HCT116 (cell line): ENCODE data around the gene PYGB. TPM values are rescaled to one million over a fixed set of nuclear protein-coding genes. Genes with fewer than 3 reads are reported as not detected.

Source experiments
- ATAC-seq: fragments of 200-7000 bp; cut with Tn5 transposase; 2 replicates; pipeline ENCODE4 v1.9.1; 2020; ENCODE audit warnings: mild to moderate bottlenecking, moderate library complexity
- BruUV-seq: library from RNA; stranded (reverse); fragments of 400-500 nt; replicated peaks from 2 replicates; lab custom pipeline; 2021; lab: Mats Ljungman, UMichigan
- CTCF ChIA-PET: fragments of 300-600 bp; sonication (Branson Sonifier 250); formaldehyde crosslinking; loops from one replicate; lab custom pipeline; 2021; ENCODE audit warnings: antibody characterized with exemption; lab: Charles Lee
- POLR2A ChIA-PET: fragments of 300-600, 350-600 bp; sonication (Branson Sonifier 250); formaldehyde crosslinking; loops from one replicate; lab custom pipeline; 2021; ENCODE audit warnings: antibody characterized with exemption; lab: Charles Lee
- RAD21 ChIA-PET, 2 experiments: fragments of 300-600 bp; sonication (Branson Sonifier 250); formaldehyde crosslinking; loops; one replicate each; lab custom pipeline; 2023; ENCODE audit warnings: low total read pairs in 2 of 2; ENCODE audit not compliant: uncharacterized antibody in 2 of 2, unreplicated experiment in 2 of 2, low non-redundant PET in 1 of 2; lab: Charles Lee
- DNase-seq: peaks from one replicate; pipeline ENCODE4 v3.0.0-alpha.2; 2010; ENCODE audit warnings: low read depth, low spot score
- H2AFZ ChIP-seq: fragments of 200-600 bp; shearing (Covaris generic), sonication (generic); 2 replicates; pipeline ENCODE4 v1.6.1; 2017; ENCODE audit warnings: low read depth, mixed run types, mixed read lengths, antibody characterized with exemption, low read length; ENCODE audit not compliant: poor library complexity, severe bottlenecking
- H3K27ac ChIP-seq: 2 replicates; pipeline ENCODE4 v1.5.1; 2012; ENCODE audit warnings: low read depth, low read length
- H3K27me3 ChIP-seq: fragments of 200-600 bp; sonication (generic); 2 replicates; pipeline ENCODE4 v1.6.1; 2016; ENCODE audit warnings: mixed run types, low read length, mixed read lengths; ENCODE audit not compliant: insufficient read depth
- H3K36me3 ChIP-seq, 2 experiments: fragments of 200-500 bp in 1 of 2; fragments of 200-600 bp in 1 of 2; sonication (Bioruptor generic) in 1 of 2; sonication (generic) in 1 of 2; 2 replicates each; pipeline versions ENCODE4 v1.5.1 to v1.6.1; 2014 to 2016; ENCODE audit warnings: low read length in 2 of 2, inconsistent platforms in 1 of 2, mixed read lengths in 1 of 2, mixed run types in 1 of 2; ENCODE audit not compliant: insufficient read depth in 2 of 2, control insufficient read depth in 1 of 2
- H3K4me1 ChIP-seq, 2 experiments: fragments of 200-600 bp in 1 of 2; sonication (generic) in 1 of 2; 2 replicates each; pipeline versions ENCODE4 v1.5.1 to v1.6.1; 2012 to 2017; ENCODE audit warnings: low read length in 2 of 2, inconsistent platforms in 1 of 2, mild to moderate bottlenecking in 1 of 2, mixed read lengths in 1 of 2, mixed run types in 1 of 2, moderate library complexity in 1 of 2; ENCODE audit not compliant: insufficient read depth in 2 of 2, control insufficient read depth in 1 of 2
- H3K4me2 ChIP-seq: fragments of 200-600 bp; sonication (generic); 2 replicates; pipeline ENCODE4 v1.6.1; 2017; ENCODE audit warnings: mixed run types, low read length, mixed read lengths
- H3K4me3 ChIP-seq, 2 experiments: fragments of 200-600 bp in 1 of 2; sonication (generic) in 1 of 2; replicated peaks in 1 of 2; 2 replicates each; pipeline ENCODE4 v1.5.1; 2011 to 2016; ENCODE audit warnings: low read length in 2 of 2, control low read depth in 1 of 2, low read depth in 1 of 2, mild to moderate bottlenecking in 1 of 2, mixed read lengths in 1 of 2, mixed run types in 1 of 2
- H3K79me2 ChIP-seq: fragments of 200-600 bp; sonication (generic); 2 replicates; pipeline ENCODE4 v1.6.1; 2017; ENCODE audit warnings: mild to moderate bottlenecking, mixed run types, low read length, moderate library complexity, mixed read lengths; ENCODE audit not compliant: insufficient read depth
- H3K9ac ChIP-seq: fragments of 200-600 bp; sonication (generic); 2 replicates; pipeline ENCODE4 v1.6.1; 2016; ENCODE audit warnings: low read length, mixed read lengths
- H3K9me2 ChIP-seq: fragments of 200-600 bp; sonication (generic), shearing (Covaris generic); 2 replicates; pipeline ENCODE4 v1.6.1; 2017; ENCODE audit warnings: mixed run types, mild to moderate bottlenecking, moderate library complexity; ENCODE audit not compliant: insufficient read depth
- H3K9me3 ChIP-seq, 2 experiments: fragments of 200-500 bp in 1 of 2; fragments of 200-600 bp in 1 of 2; sonication (Bioruptor generic) in 1 of 2; sonication (generic) in 1 of 2; 2 replicates each; pipeline ENCODE4 v1.6.1; 2014 to 2017; ENCODE audit warnings: low read length in 2 of 2, mixed read lengths in 2 of 2, inconsistent platforms in 1 of 2, low read depth in 1 of 2, mild to moderate bottlenecking in 1 of 2, mixed run types in 1 of 2, moderate library complexity in 1 of 2; ENCODE audit not compliant: control insufficient read depth in 1 of 2, insufficient read depth in 1 of 2
- H4K20me1 ChIP-seq: fragments of 200-600 bp; sonication (generic), shearing (Covaris generic); 2 replicates; pipeline ENCODE4 v1.6.1; 2017; ENCODE audit warnings: mixed run types, mild to moderate bottlenecking, moderate library complexity; ENCODE audit not compliant: insufficient read depth
- CEBPB ChIP-seq: IDR thresholded peaks from 2 replicates; pipeline ENCODE4 v1.6.1; 2012; ENCODE audit warnings: low read depth
- CTCF ChIP-seq, 3 experiments: fragments of 200-600 bp in 1 of 3; sonication (generic) in 1 of 3; IDR thresholded peaks in 2 of 3; conservative IDR thresholded peaks in 1 of 3; 2 replicates each; pipeline ENCODE4 v1.5.1; 2012 to 2017; ENCODE audit warnings: low read depth in 2 of 3, low read length in 2 of 3, antibody characterized with exemption in 1 of 3, borderline replicate concordance in 1 of 3, control low read depth in 1 of 3, mild to moderate bottlenecking in 1 of 3, mixed read lengths in 1 of 3, mixed run types in 1 of 3, moderate library complexity in 1 of 3; ENCODE audit not compliant: insufficient read depth in 1 of 3
- ELF1 ChIP-seq: IDR thresholded peaks from 2 replicates; pipeline ENCODE4 v1.6.1; 2012; ENCODE audit warnings: low read depth, borderline replicate concordance
- MAX ChIP-seq: IDR thresholded peaks from 2 replicates; pipeline ENCODE4 v1.6.1; 2012
- SRF ChIP-seq: IDR thresholded peaks from 2 replicates; pipeline ENCODE4 v1.6.1; 2012; ENCODE audit warnings: low read depth
- TCF7L2 ChIP-seq: IDR thresholded peaks from 2 replicates; pipeline ENCODE4 v1.7.0; 2011; ENCODE audit warnings: borderline replicate concordance, inconsistent platforms; ENCODE audit not compliant: insufficient read depth, insufficient read length; ENCODE audit errors: extremely low read depth
- ZBTB33 ChIP-seq: IDR thresholded peaks from 2 replicates; pipeline ENCODE4 v1.6.1; 2011; ENCODE audit warnings: mild to moderate bottlenecking, low read length, moderate library complexity; ENCODE audit not compliant: insufficient replicate concordance; ENCODE audit errors: extremely low read depth
- ZNF274 ChIP-seq: fragments of 200-500 bp; sonication (Bioruptor generic); IDR thresholded peaks from 2 replicates; pipeline ENCODE4 v1.6.1; 2014; ENCODE audit warnings: mild to moderate bottlenecking, low read depth, low read length, inconsistent platforms
- intact Hi-C: fragments of 100-400 bp; cut with micrococcal nuclease; formaldehyde crosslinking; loops from 2 replicates; pipeline ENCODE4 v1.10.0; 2022
- total RNA-seq: library from RNA; stranded (reverse); gene quantifications from one replicate; pipeline ENCODE4 v1.2.1, GENCODE V29; 2021; ENCODE audit not compliant: unreplicated experiment

Gene PYGB
- total RNA-seq, 1 experiment from 2014 or later = 87.8 TPM

GRCh38 chr20:25220810-25221591 is 26.9 kb upstream of the PYGB start:
- no peak overlapping the region for H3K27ac ChIP-seq
- CTCF ChIA-PET = interaction anchor here (1.4 kb wide), 1 partner anchor 227 kb away, joined by 3 read pairs; no protein-coding TSS in a partner anchor
- DNase-seq (no peak), ATAC-seq (no peak)
- H3K9me2 ChIP-seq = no peaks in the 10 kb centered on the region
- H3K79me2 ChIP-seq = no peaks in the 10 kb centered on the region
- H3K4me3 ChIP-seq = no peak overlapping the region
- TF ChIP-seq ELF1 (no peak), CEBPB (no peak), TCF7L2 (no peak), SRF (no peak), ZBTB33 (no peak), CTCF (IDR thresholded peaks at IDR 0.05 in 2 of 3, conservative IDR thresholded peaks at IDR 0.05 in 1 of 3; ENCODE audit: borderline replicate concordance in 1 of 3, insufficient read depth in 1 of 3, low read depth in 2 of 3, low read length in 2 of 3) (no peak), MAX (no peak), ZNF274 (no peak)
- no TSS peak for BruUV-seq
- RAD21 ChIA-PET = no interaction called here
- H2AFZ ChIP-seq = no peak overlapping the region
- H4K20me1 ChIP-seq = no peaks in the 10 kb centered on the region
- peaks cover 8% of the 10 kb centered on the region in 2 experiments; a peak in 3 of 4 replicates for H3K36me3 ChIP-seq
- POLR2A ChIA-PET = no interaction called here
- H3K9ac ChIP-seq = no peak overlapping the region
- no peaks in the 10 kb centered on the region for H3K9me3 ChIP-seq
- H3K4me1 ChIP-seq = peaks cover 15 to 22% of the 10 kb centered on the region in 2 experiments
- no peaks in the 10 kb centered on the region for H3K27me3 ChIP-seq
- intact Hi-C loops = no loop called here
- no peak overlapping the region for H3K4me2 ChIP-seq
